ENCODE data around the gene DYRK3.

GRCh38 chr1:206657751-206658150 is 22.4 kb downstream of the DYRK3 start:
- TF ChIP-seq ELF1 (IDR thresholded peaks at IDR 0.05; ENCODE audit: borderline replicate concordance, low read depth): no peak
- TF ChIP-seq EZH2 (IDR thresholded peaks at IDR 0.05): no peak
- TF ChIP-seq CTCF (IDR thresholded peaks at IDR 0.05 in 2 of 3, conservative IDR thresholded peaks at IDR 0.05 in 1 of 3; ENCODE audit: borderline replicate concordance in 1 of 3, insufficient read depth in 1 of 3, low read depth in 2 of 3, low read length in 2 of 3): no peak
- no peak for TF ChIP-seq MAX (IDR thresholded peaks at IDR 0.05)
- TF ChIP-seq POLR2A (IDR thresholded peaks at IDR 0.05; ENCODE audit: borderline replicate concordance, extremely low read depth, insufficient read depth, insufficient read length): no peak
- no peak for TF ChIP-seq POLR2AphosphoS5 (IDR thresholded peaks at IDR 0.05; ENCODE audit: low read depth, low read length)
- TF ChIP-seq RAD21 (IDR thresholded peaks at IDR 0.05; ENCODE audit: low read depth): no peak
- TF ChIP-seq CEBPB (IDR thresholded peaks at IDR 0.05; ENCODE audit: low read depth): no peak
- no peak for TF ChIP-seq ZNF274 (IDR thresholded peaks at IDR 0.05; ENCODE audit: low read depth, low read length)
- TF ChIP-seq SRF (IDR thresholded peaks at IDR 0.05; ENCODE audit: low read depth): no peak

Data from HCT116 (cell line).